HG02981 (cell line): ENCODE measurements around the gene SRRM4.

Experiments
- ATAC-seq: cut with Tn5 transposase; IDR thresholded peaks from one replicate; pipeline ENCODE4 v1.9.1; 2021; ENCODE audit warnings: mild to moderate bottlenecking, moderate library complexity; ENCODE audit not compliant: unreplicated experiment

The SRRM4 gene

DNA sequence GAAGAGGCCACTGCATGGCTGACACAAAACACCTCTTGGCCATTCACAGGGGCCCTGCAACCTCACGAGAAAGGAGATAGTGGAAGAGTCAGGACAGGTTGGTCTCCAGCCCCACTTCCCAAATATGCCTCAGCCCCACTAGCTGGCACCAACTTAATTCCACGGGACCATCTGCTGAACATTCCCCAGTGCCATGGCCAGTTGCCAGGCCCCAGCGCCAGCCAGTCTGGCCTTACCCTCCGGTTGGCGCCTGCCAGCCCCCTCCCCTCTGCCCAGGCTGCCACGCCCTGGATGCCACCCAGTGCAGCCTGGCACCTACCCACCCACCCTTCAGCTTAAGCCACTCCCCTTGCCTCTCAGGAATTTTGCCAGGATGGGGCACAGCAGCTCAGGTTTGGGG lies 176.2 kb downstream of the SRRM4 start:
- ATAC-seq = no peak

DNA sequence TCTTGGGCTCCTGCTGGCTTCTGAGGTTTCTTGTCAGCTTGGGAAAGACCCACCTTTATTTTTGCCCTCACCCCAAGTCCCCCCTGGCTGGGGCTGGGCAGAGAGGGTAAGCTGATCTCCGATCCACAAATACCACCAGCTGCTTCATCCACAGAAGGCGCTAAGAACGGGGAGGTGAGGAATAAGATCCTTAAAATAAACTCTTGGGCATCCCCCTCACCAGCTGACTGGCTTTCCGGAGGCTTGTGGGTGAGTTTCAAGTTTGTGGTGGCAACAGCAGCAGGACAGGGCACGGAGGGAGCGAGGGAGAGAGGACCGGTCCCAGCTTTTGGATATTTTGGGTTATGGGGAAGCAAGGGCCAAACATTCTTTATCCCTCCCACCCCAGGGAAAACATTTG lies 176.6 kb downstream of the SRRM4 start:
- no peak for ATAC-seq

DNA sequence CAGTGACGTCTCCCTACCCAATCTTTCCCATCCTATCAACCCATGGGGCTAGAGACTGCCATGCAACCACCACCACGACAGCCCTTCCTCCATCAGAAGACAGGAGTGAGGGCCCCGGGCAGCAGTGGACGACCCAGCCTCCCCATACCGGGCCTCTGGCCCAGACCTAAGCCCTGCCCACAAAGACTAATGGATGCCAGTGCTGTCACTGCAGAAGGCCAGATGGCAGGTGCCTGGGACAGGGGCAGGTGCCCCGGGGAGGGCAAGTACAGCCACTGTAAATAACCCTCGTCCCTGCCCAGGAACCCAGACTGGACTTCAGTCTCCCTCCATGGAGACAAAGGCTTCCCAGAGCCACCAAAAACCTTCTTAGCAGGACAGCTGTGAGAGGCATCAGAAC lies 177.1 kb downstream of the SRRM4 start:
- no peak for ATAC-seq

DNA sequence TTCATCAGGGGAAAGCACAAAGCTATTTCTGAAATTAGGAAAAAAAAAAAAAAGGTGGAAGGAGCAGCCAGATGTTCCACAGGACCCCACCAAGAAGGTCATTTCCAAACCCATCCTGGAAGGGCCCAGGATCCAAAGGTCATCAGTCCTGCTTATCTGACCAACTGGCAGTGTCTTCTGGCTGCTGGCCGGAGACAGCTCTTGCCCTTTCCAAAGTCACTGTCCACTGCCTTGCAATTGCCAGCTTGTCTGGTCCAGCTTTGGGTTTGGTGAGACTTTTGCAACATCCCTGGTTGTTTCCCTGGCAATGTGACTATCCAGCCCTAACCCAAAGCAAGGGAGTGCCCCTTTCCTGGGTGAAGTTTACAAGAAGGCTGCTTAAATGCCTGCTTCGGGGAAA lies 178.5 kb downstream of the SRRM4 start:
- ATAC-seq = no peak

DNA sequence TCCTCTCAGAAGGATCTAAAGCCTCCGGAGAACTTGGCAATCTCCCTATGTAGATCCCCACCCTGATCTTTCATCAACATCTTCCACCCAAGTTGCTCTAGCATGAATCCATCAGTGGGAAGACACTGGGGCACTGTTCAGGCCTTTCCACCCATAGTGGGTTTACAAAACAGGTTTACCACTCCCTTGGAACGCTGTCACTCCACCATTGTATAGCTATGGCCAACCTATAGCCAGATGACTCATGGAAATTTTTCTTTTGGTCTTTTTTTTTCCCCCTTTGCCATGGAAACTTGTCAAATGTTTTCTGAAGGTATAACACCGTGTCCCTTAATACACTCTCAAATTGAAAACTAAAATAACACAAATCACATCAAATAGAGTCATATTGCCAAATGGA lies 186.6 kb downstream of the SRRM4 start:
- ATAC-seq = no peak

DNA sequence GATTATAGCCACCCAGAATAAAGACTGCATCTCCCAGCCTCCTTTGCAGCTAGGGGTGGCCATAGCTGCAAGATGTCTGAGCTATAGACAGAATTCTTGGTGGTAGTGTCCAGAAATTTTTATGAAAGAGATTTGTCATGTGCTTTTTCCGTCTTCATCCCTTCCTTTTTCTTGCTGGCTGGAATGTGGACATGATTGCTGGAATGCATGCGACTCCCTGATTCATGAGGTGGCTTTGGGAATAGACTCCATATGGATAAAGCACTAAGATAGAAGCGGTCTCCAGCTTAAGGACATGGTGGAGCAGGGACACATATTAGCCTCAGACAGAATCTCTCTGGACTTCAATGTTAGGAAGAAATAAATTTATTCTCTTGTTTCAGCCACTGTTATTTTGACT lies 187.4 kb downstream of the SRRM4 start:
- no peak for ATAC-seq

DNA sequence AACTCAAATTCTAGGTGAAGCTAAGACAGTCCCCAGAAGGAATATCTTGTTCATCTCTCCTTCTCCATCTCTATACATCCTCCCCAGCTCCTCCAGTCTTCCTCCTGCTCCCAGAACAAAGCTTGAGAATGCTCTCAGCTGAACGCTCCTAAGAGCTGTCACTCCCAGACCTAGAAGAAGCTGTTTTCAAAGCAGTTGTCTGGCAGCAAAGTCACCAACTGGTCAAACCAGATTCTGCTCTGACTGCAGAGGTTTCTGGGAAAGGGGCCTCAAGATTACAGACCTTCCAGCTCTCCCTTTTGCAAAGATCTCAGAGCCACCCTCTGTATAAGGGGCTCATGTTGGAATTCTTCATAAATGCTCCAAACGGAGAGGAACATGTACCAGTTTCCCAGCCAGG lies 187.8 kb downstream of the SRRM4 start:
- ATAC-seq = no peak

DNA sequence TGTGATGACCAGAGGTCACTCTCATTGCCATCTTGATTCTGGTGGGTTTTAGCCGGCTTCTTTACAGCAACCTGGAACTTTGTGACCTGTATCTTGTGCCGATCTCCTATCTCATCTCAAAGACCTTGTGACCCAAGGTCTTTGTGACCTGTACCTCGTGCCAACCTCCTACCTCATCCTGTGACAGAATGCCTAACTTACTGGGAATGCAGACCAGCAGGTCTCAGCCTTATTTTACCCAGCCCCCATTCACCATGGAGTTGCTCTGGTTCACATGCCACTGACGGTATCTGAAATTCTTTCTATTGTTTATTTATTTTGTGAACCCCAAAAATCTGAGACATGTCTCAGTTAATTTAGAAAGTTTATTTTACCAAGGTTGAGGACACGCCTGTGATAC lies 189.9 kb downstream of the SRRM4 start:
- ATAC-seq = no peak

DNA sequence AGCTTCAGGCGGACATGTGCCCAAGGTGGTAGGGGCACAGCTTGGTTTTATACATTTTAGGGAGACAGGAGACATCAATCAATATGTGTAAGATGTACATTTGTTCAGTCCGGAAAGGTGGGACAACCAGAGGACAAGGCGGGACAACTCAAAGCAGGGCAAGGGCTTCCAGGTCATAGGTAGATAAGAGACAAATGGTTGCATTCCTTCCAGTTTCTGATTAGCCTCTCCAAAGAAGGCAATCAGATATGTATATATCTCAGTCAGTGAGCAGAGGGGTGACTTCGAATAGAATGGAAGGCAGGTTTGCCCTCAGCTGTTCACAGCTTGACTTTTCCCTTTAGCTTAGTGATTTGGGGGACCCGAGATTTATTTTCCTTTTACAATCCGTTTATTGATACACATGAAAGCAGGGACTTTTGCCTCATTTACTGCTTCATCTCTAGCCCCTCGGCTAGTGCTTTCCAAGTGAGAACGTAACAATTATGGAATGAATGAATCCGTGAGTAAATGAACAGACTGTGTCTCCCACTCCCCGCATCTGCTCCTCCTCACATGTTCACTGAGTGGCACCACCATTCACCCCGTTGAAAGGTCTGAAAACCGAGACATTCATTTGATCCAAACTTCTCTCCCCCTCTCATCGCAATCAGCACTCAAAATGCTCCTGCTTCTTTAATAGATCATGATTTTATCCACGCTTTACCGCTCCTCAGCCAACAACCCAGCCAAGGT lies 190.5 kb downstream of the SRRM4 start:
- no peak for ATAC-seq

DNA sequence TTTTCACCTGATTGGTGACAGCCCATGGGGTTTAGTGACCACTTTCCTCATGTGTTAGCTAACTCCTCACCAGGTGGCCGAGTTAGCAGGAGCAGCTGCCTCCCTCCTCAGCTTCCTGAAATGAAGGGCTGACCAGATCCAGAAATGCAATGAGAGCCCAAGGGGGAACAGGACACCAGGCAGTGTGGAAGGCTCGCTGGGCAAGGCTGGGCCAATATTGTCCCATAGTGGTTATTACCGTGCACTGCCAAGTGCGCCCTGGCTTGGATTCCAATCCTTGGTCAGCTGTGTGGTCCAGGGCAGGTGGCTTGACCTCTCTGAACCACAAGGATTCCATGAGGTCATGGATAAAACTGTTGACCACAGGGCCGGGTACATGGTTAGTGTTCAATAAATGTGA lies 193.7 kb downstream of the SRRM4 start:
- no peak for ATAC-seq

DNA sequence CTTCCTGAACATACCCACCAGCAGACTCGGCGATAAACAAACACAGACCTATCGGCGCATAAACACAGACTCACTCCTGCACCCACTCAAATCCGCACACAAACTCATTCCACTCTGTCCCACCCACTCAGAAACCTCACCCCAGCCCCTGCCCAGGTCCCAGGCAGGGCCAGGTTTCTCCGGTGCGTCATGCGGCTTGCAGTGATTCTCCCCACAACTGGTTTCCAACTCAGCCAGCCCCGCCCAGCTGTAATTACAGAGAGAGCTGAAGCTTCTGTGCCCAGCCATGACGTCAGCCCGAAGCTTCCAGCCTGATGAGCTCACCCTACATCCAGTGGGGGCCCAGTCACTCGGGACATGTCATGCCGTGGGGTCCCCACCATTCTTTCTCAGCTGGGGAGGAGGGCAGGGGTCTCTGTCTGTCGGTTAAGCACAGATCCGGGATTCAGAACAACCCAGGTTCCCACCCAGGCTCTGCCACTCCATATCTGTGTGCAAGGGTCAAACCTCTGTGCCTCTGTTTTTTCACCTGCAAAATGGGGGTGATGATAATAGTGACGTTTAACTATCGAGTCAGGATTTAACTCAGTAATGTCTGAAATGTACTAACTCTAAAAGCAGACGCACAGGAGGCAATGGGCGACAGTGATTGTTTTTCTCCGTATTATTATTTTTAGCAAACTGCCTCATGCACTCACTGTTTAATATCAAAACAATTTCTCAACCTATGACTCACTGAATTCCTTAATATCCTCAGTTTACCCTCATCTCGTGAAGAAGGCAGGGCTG lies 195.1 kb downstream of the SRRM4 start:
- no peak for ATAC-seq

DNA sequence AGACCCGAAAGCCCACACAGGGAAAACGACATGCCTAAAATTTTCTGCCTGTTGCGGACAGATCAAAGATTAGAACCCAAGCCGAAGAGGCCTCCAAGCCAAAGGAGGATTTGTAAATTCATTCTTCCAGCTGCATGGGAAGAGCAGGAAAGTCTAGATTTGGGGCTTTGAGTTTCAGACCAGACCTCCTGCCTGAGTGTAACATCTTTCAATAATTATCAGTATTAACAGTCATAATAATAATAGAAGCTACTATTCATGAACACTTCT lies 195.7 kb downstream of the SRRM4 start:
- ATAC-seq = no peak

DNA sequence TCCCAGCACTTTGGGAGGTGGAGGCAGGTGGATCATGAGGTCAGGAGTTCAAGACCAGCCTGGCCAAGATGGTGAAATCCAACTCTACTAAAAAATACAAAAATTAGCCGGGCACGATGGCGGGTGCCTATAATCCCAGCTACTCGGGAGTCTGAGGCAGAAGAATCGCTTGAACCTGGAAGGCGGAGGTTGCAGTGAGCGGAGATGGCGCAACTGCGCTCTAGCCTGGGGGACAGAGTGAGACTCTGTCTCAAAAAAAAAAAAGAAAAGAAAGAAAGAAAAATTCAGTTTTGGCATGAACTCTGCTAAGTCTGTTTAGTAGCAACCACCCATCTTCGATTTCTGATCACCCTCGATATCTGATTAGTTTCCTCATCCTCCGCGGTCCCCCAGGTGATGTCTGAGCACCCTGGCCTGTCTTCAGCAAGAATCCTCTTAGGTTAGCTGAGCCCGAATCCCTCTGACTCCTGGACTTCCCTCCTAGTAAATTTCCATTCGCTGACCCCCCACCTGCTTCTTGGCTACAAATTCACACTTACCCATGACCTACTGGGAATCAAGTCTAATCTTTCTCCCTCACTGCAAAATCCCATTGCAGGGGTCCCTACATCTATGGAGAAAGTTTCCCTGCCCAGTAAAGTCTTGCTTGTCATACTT lies 196.5 kb downstream of the SRRM4 start:
- ATAC-seq = no peak

DNA sequence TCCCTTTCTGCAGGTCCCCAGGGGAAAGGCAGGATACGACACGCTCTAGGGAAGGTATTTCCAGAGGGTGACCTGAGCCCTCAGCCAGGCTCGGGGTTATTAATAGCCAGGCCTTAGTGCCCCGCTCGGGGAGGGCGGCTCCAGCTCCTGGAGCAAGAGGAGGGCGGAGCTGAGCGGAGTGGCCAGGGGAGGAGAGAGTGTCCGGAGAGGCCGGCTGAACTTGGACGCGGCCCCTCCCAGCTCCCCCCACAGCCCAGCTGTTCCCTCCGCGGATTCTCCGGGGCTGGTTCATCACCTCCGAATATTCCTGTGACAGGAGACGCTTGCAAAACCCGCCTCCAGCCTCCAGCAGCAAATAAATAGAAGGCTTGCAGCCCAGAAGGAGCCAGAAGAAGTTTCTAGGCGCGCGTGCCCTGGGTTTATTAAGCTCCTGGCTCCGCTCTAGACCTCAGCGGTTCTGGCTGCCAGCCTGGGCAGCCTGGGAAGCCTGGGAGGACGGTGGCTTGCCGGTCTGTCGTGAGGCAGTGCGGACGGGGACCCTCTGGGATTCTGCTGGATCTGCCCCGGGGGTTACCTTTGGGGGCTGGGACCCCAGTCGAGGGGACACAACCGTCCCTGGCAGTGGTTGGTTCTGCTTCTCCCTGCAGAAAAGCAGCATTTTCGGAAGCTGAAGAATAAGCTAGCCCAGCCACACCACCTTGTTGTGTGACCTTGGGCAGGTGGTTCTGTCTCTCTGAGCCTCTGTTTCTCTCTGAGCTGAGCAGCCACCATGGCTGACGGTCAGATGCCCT lies 197.4 kb downstream of the SRRM4 start, which contains the start of gene HSPB8:
Gene HSPB8 (plus strand): TSS at position 388 of the 791 bp plus-strand sequence. CDS start 382 bp downstream, at position 770.
- ATAC-seq = no peak

DNA sequence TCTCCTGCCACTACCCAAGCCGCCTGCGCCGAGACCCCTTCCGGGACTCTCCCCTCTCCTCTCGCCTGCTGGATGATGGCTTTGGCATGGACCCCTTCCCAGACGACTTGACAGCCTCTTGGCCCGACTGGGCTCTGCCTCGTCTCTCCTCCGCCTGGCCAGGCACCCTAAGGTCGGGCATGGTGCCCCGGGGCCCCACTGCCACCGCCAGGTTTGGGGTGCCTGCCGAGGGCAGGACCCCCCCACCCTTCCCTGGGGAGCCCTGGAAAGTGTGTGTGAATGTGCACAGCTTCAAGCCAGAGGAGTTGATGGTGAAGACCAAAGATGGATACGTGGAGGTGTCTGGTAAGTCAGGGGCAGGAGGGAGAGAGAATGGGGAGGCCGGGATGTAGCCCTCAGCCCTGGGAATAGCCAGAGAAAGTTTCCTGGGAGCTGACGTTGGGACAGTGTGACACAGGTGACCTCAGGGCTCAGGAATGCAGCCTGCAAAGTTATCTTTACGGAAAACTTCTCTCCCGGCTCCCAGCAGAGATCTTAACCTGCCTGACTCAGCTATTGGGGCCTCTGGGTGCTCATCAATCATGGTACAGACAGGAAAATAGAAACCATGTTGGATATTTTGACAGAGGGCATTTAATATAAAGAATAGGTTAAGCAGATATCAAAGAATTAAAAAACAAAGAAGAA lies 198.1 kb downstream of the SRRM4 start:
- no peak for ATAC-seq

DNA sequence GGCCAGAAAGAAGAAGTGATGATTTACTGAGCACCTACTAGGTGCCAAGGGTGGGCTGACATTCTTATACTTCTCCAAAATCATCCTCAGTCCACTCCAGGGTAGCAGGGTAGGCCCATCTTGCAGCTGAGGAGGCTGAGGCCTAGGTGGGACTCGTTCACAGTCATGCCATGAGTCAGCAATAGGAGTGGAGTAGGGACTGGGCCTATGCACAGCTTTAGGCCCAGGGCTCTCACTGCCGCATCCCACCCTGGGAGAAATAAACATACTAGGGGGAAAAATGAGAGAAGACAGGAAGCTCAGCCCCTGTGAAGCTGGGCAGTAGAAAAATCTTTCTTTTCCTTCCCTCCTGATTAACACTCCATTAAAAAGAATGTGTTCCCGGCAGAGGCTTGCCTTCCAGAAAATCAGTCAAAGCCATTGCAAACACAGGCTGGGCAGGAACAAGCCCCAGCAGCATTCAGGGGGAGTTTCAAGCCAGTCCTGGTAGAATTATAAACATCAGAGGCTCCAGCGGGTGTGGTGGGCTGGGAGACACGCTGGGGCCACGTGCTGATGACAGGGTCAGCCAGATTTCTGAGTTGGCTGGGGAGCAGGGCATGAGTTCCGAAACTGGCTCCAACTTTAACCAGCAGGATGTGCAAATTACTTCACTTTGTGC lies 199.2 kb downstream of the SRRM4 start:
- ATAC-seq = no peak

DNA sequence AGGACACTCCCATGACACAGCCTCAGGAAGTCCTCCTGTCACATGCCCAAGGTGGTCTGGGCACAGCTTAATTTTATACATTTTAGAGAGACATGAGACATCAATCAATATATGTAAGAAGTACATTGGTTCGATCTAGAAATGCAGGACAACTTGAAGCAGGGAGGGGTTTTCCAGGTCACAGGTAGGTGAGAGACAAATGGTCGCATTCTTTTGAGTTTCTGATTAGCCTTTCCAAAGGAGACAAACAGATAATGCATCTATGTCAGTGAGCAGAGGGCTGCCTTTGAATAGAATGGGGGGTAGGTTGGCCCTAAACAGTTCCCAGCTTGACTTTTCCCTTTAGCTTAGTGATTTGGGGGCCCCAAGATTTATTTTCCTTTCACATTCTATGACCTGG lies 199.9 kb downstream of the SRRM4 start:
- ATAC-seq = no peak

DNA sequence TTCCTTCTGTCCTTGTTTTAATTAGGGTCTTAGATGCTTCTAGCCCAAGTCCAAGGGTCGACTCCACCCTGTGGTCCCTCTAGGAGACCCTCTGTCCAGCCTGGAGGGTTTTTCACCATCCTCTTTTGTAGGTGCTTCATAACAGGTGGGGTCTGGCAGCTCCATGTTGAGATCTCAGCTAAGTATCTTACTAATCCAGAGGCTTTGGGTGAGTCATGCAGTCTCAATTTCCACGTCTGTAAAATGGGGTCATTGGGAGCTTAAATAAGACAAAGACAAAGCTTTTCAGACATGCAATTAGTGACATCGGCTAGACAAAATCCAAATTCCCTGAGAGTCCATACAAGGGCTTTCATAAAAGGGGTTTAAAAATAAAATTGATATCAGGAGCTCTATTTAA lies 200.6 kb downstream of the SRRM4 start:
- ATAC-seq = no peak

DNA sequence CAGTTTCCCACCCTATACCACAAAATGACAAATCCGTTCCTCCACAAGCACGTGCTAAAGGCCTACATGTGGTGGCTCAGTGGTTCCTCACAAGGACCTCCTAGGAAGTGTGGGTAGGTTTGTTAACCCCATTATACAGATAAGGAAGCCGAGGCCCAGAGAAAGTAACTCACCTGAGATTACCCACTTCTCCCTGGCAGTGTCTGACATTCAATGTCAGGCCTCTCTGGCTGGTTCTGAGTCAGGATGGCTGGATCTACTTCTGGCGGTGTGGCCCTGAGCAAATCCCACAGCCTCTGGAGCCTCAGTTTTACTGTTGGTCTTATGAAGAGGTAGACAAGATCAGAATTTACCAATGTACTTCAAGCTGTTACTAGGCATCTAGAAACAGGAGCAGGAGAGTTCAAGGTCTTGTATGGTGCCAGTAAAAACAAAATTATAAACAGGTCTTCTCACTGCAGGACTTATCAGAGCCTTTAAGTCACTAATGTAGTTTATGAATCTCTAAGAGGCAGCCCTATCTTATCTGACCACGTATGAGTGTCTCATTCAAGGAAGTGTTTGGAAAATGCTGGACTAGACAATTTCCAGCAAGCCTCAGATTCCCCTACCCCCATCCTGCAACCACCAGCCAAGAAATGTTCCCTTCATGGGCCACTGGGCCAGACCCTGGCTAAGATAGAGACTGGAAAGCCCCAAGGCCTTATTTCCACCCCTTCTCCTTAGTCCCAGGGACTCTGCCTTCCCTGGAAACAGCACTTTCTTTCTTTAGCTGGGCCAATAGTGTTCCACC lies 201.6 kb downstream of the SRRM4 start:
- ATAC-seq = no peak
